ENCODE data around the gene NT5DC1. TPM values are rescaled to one million over a fixed set of nuclear protein-coding genes. Genes with fewer than 3 reads are reported as not detected.

Gene NT5DC1
- total RNA-seq, 2 donors from 2014 or later = 28.4 to 33.9 TPM

- no peak overlapping the region for H3K27ac Mint-ChIP-seq
- peaks cover 7% of the 10 kb centered on the region for H3K9me3 Mint-ChIP-seq
- no peaks in the 10 kb centered on the region for H3K27me3 Mint-ChIP-seq
- peaks cover 5% of the 10 kb centered on the region for H3K36me3 Mint-ChIP-seq
- DNase-seq (ENCODE audit: low spot score) (no peak), ATAC-seq (no peak)
- peaks cover 0 to 17% of the 10 kb centered on the region in 2 donors for H3K4me1 Mint-ChIP-seq (ENCODE audit: low read depth in 2 of 2)
- no peak overlapping the region for H3K4me3 Mint-ChIP-seq
Measured at GRCh38 chr6:116298973-116299372, 198.3 kb downstream of the NT5DC1 start.

Other genes starting within 250 kb of the NT5DC1 start
- under 1 TPM in 1 of 2 donors, not detected in 1; 0.02 TPM for gene FRK, start 40.0 kb upstream of the NT5DC1 start, total RNA-seq
- gene COL10A1, start 25.3 kb downstream of the NT5DC1 start, total RNA-seq = not detected
- gene TSPYL4, start 153.2 kb downstream of the NT5DC1 start, total RNA-seq = 10 to 100 TPM; 14.3 to 16.6 TPM
- 10 to 100 TPM; 40.4 to 50.9 TPM for gene TSPYL1, start 179.1 kb downstream of the NT5DC1 start, total RNA-seq

Data from natural killer cell treated with Interleukin-12 subunit alpha and Interleukin-12 subunit beta and Interleukin-15 and Interleukin-18, amount 100 ng/mL, for 72 hours (primary cell).